NCI-H1436 (cell line): Measurements from ENCODE around the gene ZNF3.

Experiments used
- DNase-seq: peaks from one replicate; lab custom pipeline; 2025; lab: John Stamatoyannopoulos, UW

Gene ZNF3

GRCh38 chr7:100053215-100053614 is 28.3 kb downstream of the ZNF3 start:
- DNase-seq, result peak; percentile 84

- DNase-seq, result no peak
Measured at GRCh38 chr7:100051611-100052010, 29.9 kb downstream of the ZNF3 start.

- peak; percentile 78 for DNase-seq
Measured at GRCh38 chr7:100049441-100050291, 31.9 kb downstream of the ZNF3 start, which contains the start of gene ZSCAN21. ZSCAN21 (plus strand) TSS chr7:100049774; CDS start chr7:100057007, 7,233 bp downstream.

- no peak for DNase-seq
Measured at GRCh38 chr7:100048680-100049079, 32.8 kb downstream of the ZNF3 start.

- DNase-seq, result no peak
Measured at GRCh38 chr7:100044718-100045117, 36.8 kb downstream of the ZNF3 start.

GRCh38 chr7:100040575-100040974 is 40.9 kb downstream of the ZNF3 start:
- DNase-seq, result no peak

- DNase-seq, result no peak
Measured at GRCh38 chr7:100038326-100038725, 43.2 kb downstream of the ZNF3 start.

- no peak for DNase-seq
Measured at GRCh38 chr7:100035876-100036275, 45.6 kb downstream of the ZNF3 start.

GRCh38 chr7:100034871-100035510 is 46.5 kb downstream of the ZNF3 start:
- no peak for DNase-seq

GRCh38 chr7:100033526-100033925 is 48.0 kb downstream of the ZNF3 start:
- DNase-seq, result no peak

GRCh38 chr7:100029596-100029995 is 51.9 kb downstream of the ZNF3 start:
- no peak for DNase-seq

- no peak for DNase-seq
Measured at GRCh38 chr7:100027197-100027596, 54.3 kb downstream of the ZNF3 start.

GRCh38 chr7:100024020-100024619 is 57.4 kb downstream of the ZNF3 start:
- no peak for DNase-seq

- DNase-seq, result no peak
Measured at GRCh38 chr7:100023526-100023925, 58.0 kb downstream of the ZNF3 start.

GRCh38 chr7:100022621-100023020 is 58.9 kb downstream of the ZNF3 start:
- DNase-seq, result no peak

- DNase-seq, result no peak
Measured at GRCh38 chr7:100021297-100021696, 60.2 kb downstream of the ZNF3 start.
